GM23338 (cell line): Measurements from ENCODE around the gene MRAS. TPM values are rescaled to one million over a fixed set of nuclear protein-coding genes. Genes with fewer than 3 reads are reported as not detected.

Source experiments
- ATAC-seq: fragments of 200-7000 bp; cut with Tn5 transposase; 3 replicates; pipeline ENCODE4 v1.9.1; 2020
- DNase-seq: peaks from one replicate; pipeline ENCODE4 v3.0.0-alpha.2; 2015; ENCODE audit warnings: low spot score
- H2AFZ ChIP-seq: fragments of 200-600 bp; sonication (generic); 2 replicates; pipeline ENCODE4 v1.8.0; 2016; ENCODE audit warnings: antibody characterized with exemption, mild to moderate bottlenecking, moderate library complexity
- H3F3A ChIP-seq: fragments of 200-600 bp; sonication (generic); replicated peaks from 2 replicates; pipeline ENCODE4 v1.8.0; 2017; ENCODE audit warnings: antibody characterized with exemption, mixed run types, low read depth
- H3K27ac ChIP-seq: fragments of 200-600 bp; sonication (generic); 2 replicates; pipeline ENCODE4 v1.6.1; 2016; ENCODE audit warnings: low read depth
- H3K27me3 ChIP-seq: fragments of 200-600 bp; sonication (generic); 2 replicates; pipeline ENCODE4 v1.8.0; 2016; ENCODE audit warnings: mild to moderate bottlenecking, mixed run types, moderate library complexity; ENCODE audit not compliant: insufficient read depth
- H3K36me3 ChIP-seq: fragments of 200-600 bp; sonication (generic); 2 replicates; pipeline ENCODE4 v1.8.0; 2016; ENCODE audit warnings: mild to moderate bottlenecking; ENCODE audit not compliant: insufficient read depth
- H3K4me1 ChIP-seq: fragments of 200-600 bp; sonication (generic); 2 replicates; pipeline ENCODE4 v1.8.0; 2016; ENCODE audit warnings: mild to moderate bottlenecking, moderate library complexity; ENCODE audit not compliant: insufficient read depth
- H3K4me2 ChIP-seq: fragments of 200-600 bp; sonication (generic); 2 replicates; pipeline ENCODE4 v1.7.1; 2017; ENCODE audit warnings: mixed run types
- H3K4me3 ChIP-seq: fragments of 200-600 bp; sonication (generic); 2 replicates; pipeline ENCODE4 v1.6.1; 2016; ENCODE audit warnings: mixed run types
- H3K79me2 ChIP-seq: fragments of 200-600 bp; sonication (generic); replicated peaks from 2 replicates; pipeline ENCODE4 v1.8.0; 2017; ENCODE audit warnings: mild to moderate bottlenecking; ENCODE audit not compliant: insufficient read depth
- H3K9me2 ChIP-seq: fragments of 200-600 bp; sonication (generic); 2 replicates; pipeline ENCODE4 v1.8.0; 2017; ENCODE audit not compliant: insufficient read depth
- H4K20me1 ChIP-seq: fragments of 200-600 bp; sonication (generic); replicated peaks from 2 replicates; pipeline ENCODE4 v1.8.0; 2017; ENCODE audit warnings: mild to moderate bottlenecking; ENCODE audit not compliant: insufficient read depth
- H3K27ac Mint-ChIP-seq: 2 replicates; pipeline ENCODE4 v1.8.0; 2020; ENCODE audit warnings: inconsistent platforms, mild to moderate bottlenecking, moderate library complexity, mixed read lengths
- H3K27me3 Mint-ChIP-seq: 3 replicates; pipeline ENCODE4 v1.8.0; 2022; ENCODE audit warnings: low read depth, mild to moderate bottlenecking, moderate library complexity, mixed read lengths, inconsistent platforms; ENCODE audit not compliant: insufficient read depth, poor library complexity
- H3K36me3 Mint-ChIP-seq: 3 replicates; pipeline ENCODE4 v1.8.0; 2021; ENCODE audit warnings: low read depth, mild to moderate bottlenecking, inconsistent platforms, moderate library complexity, mixed read lengths
- H3K4me1 Mint-ChIP-seq: 3 replicates; pipeline ENCODE4 v1.8.0; 2020; ENCODE audit warnings: mild to moderate bottlenecking, inconsistent platforms, mixed read lengths
- H3K4me3 Mint-ChIP-seq: 3 replicates; pipeline ENCODE4 v1.8.0; 2021; ENCODE audit warnings: moderate library complexity, mild to moderate bottlenecking, inconsistent platforms, mixed read lengths
- H3K9me3 Mint-ChIP-seq: 3 replicates; pipeline ENCODE4 v1.8.0; 2020; ENCODE audit warnings: moderate library complexity, mild to moderate bottlenecking, inconsistent platforms, mixed read lengths
- ETS1 ChIP-seq: IDR thresholded peaks from 2 replicates; pipeline ENCODE4 v1.6.1; 2016; ENCODE audit warnings: antibody characterized with exemption
- EZH2 ChIP-seq: fragments of 200-600 bp; sonication (generic); IDR thresholded peaks from one replicate; pipeline ENCODE4 v1.8.0; 2017; ENCODE audit warnings: antibody characterized with exemption, mild to moderate bottlenecking, low read depth; ENCODE audit not compliant: unreplicated experiment
- JUNB ChIP-seq: IDR thresholded peaks from one replicate; pipeline ENCODE4 v1.6.1; 2016; ENCODE audit warnings: antibody characterized with exemption; ENCODE audit not compliant: unreplicated experiment
- POLR2AphosphoS5 ChIP-seq: IDR thresholded peaks from 2 replicates; pipeline ENCODE4 v1.6.1; 2016; ENCODE audit warnings: antibody characterized with exemption, low read depth
- REST ChIP-seq: IDR thresholded peaks from one replicate; pipeline ENCODE4 v1.6.1; 2018; ENCODE audit warnings: antibody characterized with exemption; ENCODE audit not compliant: unreplicated experiment
- STAT1 ChIP-seq: IDR thresholded peaks from one replicate; pipeline ENCODE4 v1.6.1; 2016; ENCODE audit warnings: antibody characterized with exemption; ENCODE audit not compliant: unreplicated experiment
- ZNF114 ChIP-seq: fragments of 250-450 bp; sonication (Bioruptor Pico); IDR thresholded peaks from 2 replicates; pipeline ENCODE4 v1.5.0; 2020; ENCODE audit warnings: mild to moderate bottlenecking, moderate library complexity
- ZNF331 ChIP-seq: fragments of 250-450 bp; sonication (Bioruptor Pico); IDR thresholded peaks from 2 replicates; pipeline ENCODE4 v1.5.0; 2020; ENCODE audit warnings: low read depth, mild to moderate bottlenecking, moderate library complexity
- polyA plus RNA-seq: library from polyadenylated mRNA; unstranded; fragments of >200 nt; fragmentation: Nextera tagmentation; extraction: Ambion mirVana; gene quantifications from 2 replicates; pipeline ENCODE4 v1.2.1, GENCODE V29; 2016
- total RNA-seq: library from RNA; depleted of rRNA; stranded (reverse); fragments of >200 nt; shearing (Covaris generic); gene quantifications from 2 replicates; pipeline ENCODE4 v1.2.3, GENCODE V29; 2014
- TF ChIP-seq, protein P1 (sequence below): fragments of 250-450 bp; sonication (Bioruptor Pico); IDR thresholded peaks from 2 replicates; pipeline ENCODE4 v1.5.0; 2020; ENCODE audit warnings: mild to moderate bottlenecking, moderate library complexity
- TF ChIP-seq, protein P2 (sequence below), 2 experiments: fragments of 200-600 bp in 1 of 2; sonication (generic) in 1 of 2; conservative IDR thresholded peaks; 2 replicates each; pipeline versions ENCODE4 v1.5.1 to v1.6.1; 2016 to 2017; ENCODE audit warnings: antibody characterized with exemption in 2 of 2, low read depth in 2 of 2, mild to moderate bottlenecking in 2 of 2, moderate library complexity in 1 of 2

MRAS gene
- total and polyA plus RNA-seq, 2 experiments from 2014 or later: 9.1 to 10.2 TPM

DNA sequence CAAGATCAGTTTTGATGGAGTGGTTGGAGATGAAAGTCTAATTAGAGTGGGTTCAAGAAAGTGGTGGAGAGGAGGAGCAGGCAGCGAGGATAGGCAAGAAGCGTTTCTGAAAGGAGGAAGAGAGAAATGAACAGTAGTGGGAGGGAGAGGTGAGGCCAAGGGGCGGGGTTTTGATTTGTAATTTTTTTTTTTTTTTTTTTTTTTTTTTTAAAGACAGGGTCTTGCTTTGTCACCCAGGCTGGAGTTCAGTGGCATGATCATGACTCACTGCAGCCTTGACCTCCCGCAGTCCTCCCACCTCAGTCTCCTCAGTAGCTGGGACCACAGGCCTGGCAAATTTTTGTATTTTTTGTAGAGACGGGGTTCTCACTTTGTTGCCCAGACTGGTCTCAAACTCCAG lies 36.6 kb downstream of the MRAS start (continued):
- TF ChIP-seq, protein P1, sequence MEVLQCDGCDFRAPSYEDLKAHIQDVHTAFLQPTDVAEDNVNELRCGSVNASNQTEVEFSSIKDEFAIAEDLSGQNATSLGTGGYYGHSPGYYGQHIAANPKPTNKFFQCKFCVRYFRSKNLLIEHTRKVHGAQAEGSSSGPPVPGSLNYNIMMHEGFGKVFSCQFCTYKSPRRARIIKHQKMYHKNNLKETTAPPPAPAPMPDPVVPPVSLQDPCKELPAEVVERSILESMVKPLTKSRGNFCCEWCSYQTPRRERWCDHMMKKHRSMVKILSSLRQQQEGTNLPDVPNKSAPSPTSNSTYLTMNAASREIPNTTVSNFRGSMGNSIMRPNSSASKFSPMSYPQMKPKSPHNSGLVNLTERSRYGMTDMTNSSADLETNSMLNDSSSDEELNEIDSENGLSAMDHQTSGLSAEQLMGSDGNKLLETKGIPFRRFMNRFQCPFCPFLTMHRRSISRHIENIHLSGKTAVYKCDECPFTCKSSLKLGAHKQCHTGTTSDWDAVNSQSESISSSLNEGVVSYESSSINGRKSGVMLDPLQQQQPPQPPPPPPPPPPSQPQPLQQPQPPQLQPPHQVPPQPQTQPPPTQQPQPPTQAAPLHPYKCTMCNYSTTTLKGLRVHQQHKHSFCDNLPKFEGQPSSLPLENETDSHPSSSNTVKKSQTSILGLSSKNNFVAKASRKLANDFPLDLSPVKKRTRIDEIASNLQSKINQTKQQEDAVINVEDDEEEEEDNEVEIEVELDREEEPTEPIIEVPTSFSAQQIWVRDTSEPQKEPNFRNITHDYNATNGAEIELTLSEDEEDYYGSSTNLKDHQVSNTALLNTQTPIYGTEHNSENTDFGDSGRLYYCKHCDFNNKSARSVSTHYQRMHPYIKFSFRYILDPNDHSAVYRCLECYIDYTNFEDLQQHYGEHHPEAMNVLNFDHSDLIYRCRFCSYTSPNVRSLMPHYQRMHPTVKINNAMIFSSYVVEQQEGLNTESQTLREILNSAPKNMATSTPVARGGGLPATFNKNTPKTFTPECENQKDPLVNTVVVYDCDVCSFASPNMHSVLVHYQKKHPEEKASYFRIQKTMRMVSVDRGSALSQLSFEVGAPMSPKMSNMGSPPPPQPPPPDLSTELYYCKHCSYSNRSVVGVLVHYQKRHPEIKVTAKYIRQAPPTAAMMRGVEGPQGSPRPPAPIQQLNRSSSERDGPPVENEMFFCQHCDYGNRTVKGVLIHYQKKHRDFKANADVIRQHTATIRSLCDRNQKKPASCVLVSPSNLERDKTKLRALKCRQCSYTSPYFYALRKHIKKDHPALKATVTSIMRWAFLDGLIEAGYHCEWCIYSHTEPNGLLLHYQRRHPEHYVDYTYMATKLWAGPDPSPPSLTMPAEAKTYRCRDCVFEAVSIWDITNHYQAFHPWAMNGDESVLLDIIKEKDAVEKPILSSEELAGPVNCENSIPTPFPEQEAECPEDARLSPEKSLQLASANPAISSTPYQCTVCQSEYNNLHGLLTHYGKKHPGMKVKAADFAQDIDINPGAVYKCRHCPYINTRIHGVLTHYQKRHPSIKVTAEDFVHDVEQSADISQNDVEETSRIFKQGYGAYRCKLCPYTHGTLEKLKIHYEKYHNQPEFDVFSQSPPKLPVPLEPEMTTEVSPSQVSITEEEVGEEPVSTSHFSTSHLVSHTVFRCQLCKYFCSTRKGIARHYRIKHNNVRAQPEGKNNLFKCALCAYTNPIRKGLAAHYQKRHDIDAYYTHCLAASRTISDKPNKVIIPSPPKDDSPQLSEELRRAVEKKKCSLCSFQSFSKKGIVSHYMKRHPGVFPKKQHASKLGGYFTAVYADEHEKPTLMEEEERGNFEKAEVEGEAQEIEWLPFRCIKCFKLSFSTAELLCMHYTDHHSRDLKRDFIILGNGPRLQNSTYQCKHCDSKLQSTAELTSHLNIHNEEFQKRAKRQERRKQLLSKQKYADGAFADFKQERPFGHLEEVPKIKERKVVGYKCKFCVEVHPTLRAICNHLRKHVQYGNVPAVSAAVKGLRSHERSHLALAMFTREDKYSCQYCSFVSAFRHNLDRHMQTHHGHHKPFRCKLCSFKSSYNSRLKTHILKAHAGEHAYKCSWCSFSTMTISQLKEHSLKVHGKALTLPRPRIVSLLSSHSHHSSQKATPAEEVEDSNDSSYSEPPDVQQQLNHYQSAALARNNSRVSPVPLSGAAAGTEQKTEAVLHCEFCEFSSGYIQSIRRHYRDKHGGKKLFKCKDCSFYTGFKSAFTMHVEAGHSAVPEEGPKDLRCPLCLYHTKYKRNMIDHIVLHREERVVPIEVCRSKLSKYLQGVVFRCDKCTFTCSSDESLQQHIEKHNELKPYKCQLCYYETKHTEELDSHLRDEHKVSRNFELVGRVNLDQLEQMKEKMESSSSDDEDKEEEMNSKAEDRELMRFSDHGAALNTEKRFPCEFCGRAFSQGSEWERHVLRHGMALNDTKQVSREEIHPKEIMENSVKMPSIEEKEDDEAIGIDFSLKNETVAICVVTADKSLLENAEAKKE (CRISPR knock-in tag): no peak
- TF ChIP-seq, protein P2, sequence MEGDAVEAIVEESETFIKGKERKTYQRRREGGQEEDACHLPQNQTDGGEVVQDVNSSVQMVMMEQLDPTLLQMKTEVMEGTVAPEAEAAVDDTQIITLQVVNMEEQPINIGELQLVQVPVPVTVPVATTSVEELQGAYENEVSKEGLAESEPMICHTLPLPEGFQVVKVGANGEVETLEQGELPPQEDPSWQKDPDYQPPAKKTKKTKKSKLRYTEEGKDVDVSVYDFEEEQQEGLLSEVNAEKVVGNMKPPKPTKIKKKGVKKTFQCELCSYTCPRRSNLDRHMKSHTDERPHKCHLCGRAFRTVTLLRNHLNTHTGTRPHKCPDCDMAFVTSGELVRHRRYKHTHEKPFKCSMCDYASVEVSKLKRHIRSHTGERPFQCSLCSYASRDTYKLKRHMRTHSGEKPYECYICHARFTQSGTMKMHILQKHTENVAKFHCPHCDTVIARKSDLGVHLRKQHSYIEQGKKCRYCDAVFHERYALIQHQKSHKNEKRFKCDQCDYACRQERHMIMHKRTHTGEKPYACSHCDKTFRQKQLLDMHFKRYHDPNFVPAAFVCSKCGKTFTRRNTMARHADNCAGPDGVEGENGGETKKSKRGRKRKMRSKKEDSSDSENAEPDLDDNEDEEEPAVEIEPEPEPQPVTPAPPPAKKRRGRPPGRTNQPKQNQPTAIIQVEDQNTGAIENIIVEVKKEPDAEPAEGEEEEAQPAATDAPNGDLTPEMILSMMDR (conservative IDR thresholded peaks at IDR 0.05; ENCODE audit: low read depth in 2 of 2): no peak
- TF ChIP-seq ZNF114 (CRISPR knock-in tag) (no peak), EZH2 (no peak), STAT1 (no peak), JUNB (no peak)

DNA sequence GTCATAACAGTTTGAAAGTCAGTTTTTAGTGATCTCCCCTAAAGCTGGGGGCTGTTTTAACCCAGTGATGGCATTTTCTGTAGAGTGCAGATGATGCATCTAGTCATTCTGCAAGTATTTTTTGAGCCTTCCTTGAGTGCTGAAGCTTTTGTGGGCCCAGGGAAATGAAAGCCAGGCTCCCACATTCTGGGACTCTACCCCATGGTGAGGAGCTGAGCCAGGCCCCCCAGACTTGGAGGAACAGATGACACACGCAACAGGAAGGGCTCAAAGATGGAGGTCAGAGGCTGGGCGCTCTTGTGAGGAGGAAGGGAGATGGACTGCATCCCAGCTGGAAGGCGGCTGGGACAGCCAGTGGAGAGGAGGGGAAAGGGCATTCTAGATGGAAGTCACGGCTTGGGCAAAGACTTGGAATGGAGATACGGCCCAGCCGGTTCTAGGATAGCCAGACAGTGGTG lies 40.8 kb downstream of the MRAS start:
- H3F3A ChIP-seq: no peaks in the 10 kb centered on the region
- peaks cover 3% of the 10 kb centered on the region; the same call in 2 of the 3 replicates for H3K36me3 Mint-ChIP-seq
- no peaks in the 10 kb centered on the region for H3K9me2 ChIP-seq
- no peaks in the 10 kb centered on the region for H3K79me2 ChIP-seq
- H3K27ac ChIP-seq: no peak overlapping the region
- no peaks in the 10 kb centered on the region for H3K27me3 Mint-ChIP-seq
- no peaks in the 10 kb centered on the region for H3K4me1 ChIP-seq
- DNase-seq: no peak
- no peak overlapping the region for H3K27ac Mint-ChIP-seq
- H2AFZ ChIP-seq: no peak overlapping the region
- no peak overlapping the region for H3K4me3 ChIP-seq
- peaks cover 3% of the 10 kb centered on the region; the same call in 2 of the 3 replicates for H3K9me3 Mint-ChIP-seq
- no peak overlapping the region for H3K4me3 Mint-ChIP-seq
- no peaks in the 10 kb centered on the region for H3K27me3 ChIP-seq
- no peaks in the 10 kb centered on the region for H4K20me1 ChIP-seq
- ATAC-seq: no peak
- peaks cover 6% of the 10 kb centered on the region for H3K4me1 Mint-ChIP-seq
- no peak overlapping the region for H3K4me2 ChIP-seq
- H3K36me3 ChIP-seq: no peaks in the 10 kb centered on the region
- TF ChIP-seq POLR2AphosphoS5 (no peak), ZNF331 (no peak), JUNB (no peak), REST (no peak), ETS1 (no peak)
